ENCODE data around the gene PRPF40A. TPM values are rescaled to one million over a fixed set of nuclear protein-coding genes. Genes with fewer than 3 reads are reported as not detected.
A peak's percentile ranks its signal among the peaks of the same experiment; 100 is the strongest.

The PRPF40A gene
- total and polyA plus RNA-seq, 2 donors (not counting 1 experiment from before 2014, with no cell fraction given): 91.7 to 105 TPM

GRCh38 chr2:152694161-152694661, 23.1 kb downstream of the PRPF40A start:
- peaks cover 29% of the 10 kb centered on the region for H3K79me2 ChIP-seq (ENCODE audit: control insufficient read depth, insufficient read depth, low read length)
- peak; percentile 51 to 90 for DNase-seq (ENCODE audit: low read depth in 2 of 2)
- H3K27ac ChIP-seq (ENCODE audit: insufficient read depth, low read length): peak overlapping the region; percentile 60
- H2AFZ ChIP-seq (ENCODE audit: low read length): no peak overlapping the region
- no peaks in the 10 kb centered on the region for H3K36me3 ChIP-seq (ENCODE audit: control insufficient read depth, insufficient read depth, low read length)
- peak overlapping the region; percentile 21 for H3K9ac ChIP-seq (ENCODE audit: insufficient read depth, low read length)
- no peaks in the 10 kb centered on the region for H4K20me1 ChIP-seq (ENCODE audit: control insufficient read depth, extremely low read depth, insufficient read depth, low read length)
- TF ChIP-seq EZH2 (IDR thresholded peaks at IDR 0.05; ENCODE audit: low read length, missing control alignments): no peak
- TF ChIP-seq CTCF (conservative IDR thresholded peaks at IDR 0.05 in 1 of 2, IDR thresholded peaks at IDR 0.05 in 1 of 2; ENCODE audit: low read depth in 1 of 2, low read length in 2 of 2): no peak
- peak overlapping the region; percentile 90 for H3K4me2 ChIP-seq (ENCODE audit: extremely low read depth, insufficient read depth, low read length)
- H3K4me1 ChIP-seq (ENCODE audit: control insufficient read depth, extremely low read depth, insufficient read depth, low read length): no peaks in the 10 kb centered on the region
- no peaks in the 10 kb centered on the region for H3K9me3 ChIP-seq (ENCODE audit: control insufficient read depth, insufficient read depth, low read depth, low read length)
- H3K4me3 ChIP-seq (replicated peaks in 1 of 4; ENCODE audit: control extremely low read depth in 1 of 4, insufficient read depth in 1 of 4, low read depth in 3 of 4, low read length in 4 of 4): peak overlapping the region; percentile 29 to 64 (median 37)
- no peaks in the 10 kb centered on the region for H3K27me3 ChIP-seq (ENCODE audit: control insufficient read depth, insufficient read depth, low read length)

GRCh38 chr2:152693033-152693432, 24.2 kb downstream of the PRPF40A start:
- H3K4me1 ChIP-seq (ENCODE audit: control insufficient read depth, extremely low read depth, insufficient read depth, low read length): no peaks in the 10 kb centered on the region
- H3K9me3 ChIP-seq (ENCODE audit: control insufficient read depth, insufficient read depth, low read depth, low read length): no peaks in the 10 kb centered on the region
- H2AFZ ChIP-seq (ENCODE audit: low read length): no peak overlapping the region
- no peak for DNase-seq (ENCODE audit: low read depth in 2 of 2)
- H3K4me2 ChIP-seq (ENCODE audit: extremely low read depth, insufficient read depth, low read length): no peak overlapping the region
- H3K27me3 ChIP-seq (ENCODE audit: control insufficient read depth, insufficient read depth, low read length): no peaks in the 10 kb centered on the region
- TF ChIP-seq CTCF (conservative IDR thresholded peaks at IDR 0.05 in 1 of 2, IDR thresholded peaks at IDR 0.05 in 1 of 2; ENCODE audit: low read depth in 1 of 2, low read length in 2 of 2) (no peak), EZH2 (IDR thresholded peaks at IDR 0.05; ENCODE audit: low read length, missing control alignments) (no peak)
- no peak overlapping the region for H3K4me3 ChIP-seq (replicated peaks in 1 of 4; ENCODE audit: control extremely low read depth in 1 of 4, insufficient read depth in 1 of 4, low read depth in 3 of 4, low read length in 4 of 4)
- no peaks in the 10 kb centered on the region for H3K36me3 ChIP-seq (ENCODE audit: control insufficient read depth, insufficient read depth, low read length)
- H4K20me1 ChIP-seq (ENCODE audit: control insufficient read depth, extremely low read depth, insufficient read depth, low read length): no peaks in the 10 kb centered on the region
- H3K79me2 ChIP-seq (ENCODE audit: control insufficient read depth, insufficient read depth, low read length): peaks cover 24% of the 10 kb centered on the region
- H3K9ac ChIP-seq (ENCODE audit: insufficient read depth, low read length): no peak overlapping the region
- H3K27ac ChIP-seq (ENCODE audit: insufficient read depth, low read length): no peak overlapping the region

DNA sequence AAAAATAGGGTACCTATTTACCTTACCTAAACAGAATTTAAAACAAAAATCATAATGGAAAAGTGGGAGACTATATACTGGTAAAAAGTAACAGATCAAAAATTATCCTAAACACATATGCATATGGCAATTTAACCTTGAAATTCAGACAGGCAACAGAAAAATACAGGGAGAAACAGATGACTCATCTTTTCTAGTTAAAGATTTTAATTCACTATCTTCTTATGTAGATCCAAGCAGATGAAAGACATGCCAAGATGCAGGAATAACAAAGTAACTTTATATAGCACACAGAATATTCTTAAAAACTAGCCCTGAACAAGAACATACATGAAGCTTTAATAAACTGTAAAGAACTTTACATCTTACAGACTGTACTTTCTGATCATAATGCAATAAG, 30.9 kb downstream of the PRPF40A start:
- no peaks in the 10 kb centered on the region for H3K36me3 ChIP-seq (ENCODE audit: control insufficient read depth, insufficient read depth, low read length)
- no peak for DNase-seq (ENCODE audit: low read depth in 2 of 2)
- no peaks in the 10 kb centered on the region for H3K9me3 ChIP-seq (ENCODE audit: control insufficient read depth, insufficient read depth, low read depth, low read length)
- no peaks in the 10 kb centered on the region for H4K20me1 ChIP-seq (ENCODE audit: control insufficient read depth, extremely low read depth, insufficient read depth, low read length)
- H3K9ac ChIP-seq (ENCODE audit: insufficient read depth, low read length): no peak overlapping the region
- no peak overlapping the region for H3K27ac ChIP-seq (ENCODE audit: insufficient read depth, low read length)
- H2AFZ ChIP-seq (ENCODE audit: low read length): no peak overlapping the region
- H3K79me2 ChIP-seq (ENCODE audit: control insufficient read depth, insufficient read depth, low read length): peaks cover 12% of the 10 kb centered on the region
- no peaks in the 10 kb centered on the region for H3K27me3 ChIP-seq (ENCODE audit: control insufficient read depth, insufficient read depth, low read length)
- no peak overlapping the region for H3K4me2 ChIP-seq (ENCODE audit: extremely low read depth, insufficient read depth, low read length)
- no peaks in the 10 kb centered on the region for H3K4me1 ChIP-seq (ENCODE audit: control insufficient read depth, extremely low read depth, insufficient read depth, low read length)
- no peak overlapping the region for H3K4me3 ChIP-seq (replicated peaks in 1 of 4; ENCODE audit: control extremely low read depth in 1 of 4, insufficient read depth in 1 of 4, low read depth in 3 of 4, low read length in 4 of 4)
- TF ChIP-seq EZH2 (IDR thresholded peaks at IDR 0.05; ENCODE audit: low read length, missing control alignments): no peak
- no peak for TF ChIP-seq CTCF (conservative IDR thresholded peaks at IDR 0.05 in 1 of 2, IDR thresholded peaks at IDR 0.05 in 1 of 2; ENCODE audit: low read depth in 1 of 2, low read length in 2 of 2)
